ENCODE measurements around the gene GRID2.

GRID2 gene

GRCh38 chr4:93431371-93431770, 1127.6 kb downstream of the GRID2 start:
- no peak for DNase-seq (ENCODE audit: low read depth, low spot score)
- H3K27ac ChIP-seq, result no peak overlapping the region

DNA sequence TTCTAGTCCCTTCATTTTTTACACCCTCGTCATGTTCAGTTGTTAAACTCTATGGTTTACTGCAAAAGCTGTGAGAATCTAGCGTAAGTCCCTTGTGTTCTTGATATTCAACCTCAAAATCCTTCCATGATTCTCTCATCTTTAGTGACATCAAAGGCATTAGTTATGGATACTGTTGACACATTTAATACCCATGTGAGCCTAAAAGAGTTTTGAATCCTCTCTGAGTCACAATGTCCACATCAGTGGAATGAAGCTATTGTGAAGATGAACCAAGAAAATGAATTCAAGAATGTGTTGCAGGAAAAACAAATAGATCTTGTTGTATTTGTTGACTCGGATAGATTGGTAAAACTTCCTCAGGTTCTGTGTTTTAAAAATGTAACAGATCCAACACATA, 1130.1 kb downstream of the GRID2 start:
- no peak overlapping the region for H3K27ac ChIP-seq
- no peak for DNase-seq (ENCODE audit: low read depth, low spot score)

GRCh38 chr4:93436000-93436626, 1132.3 kb downstream of the GRID2 start:
- no peak for DNase-seq (ENCODE audit: low read depth, low spot score)
- H3K27ac ChIP-seq, result no peak overlapping the region

DNA sequence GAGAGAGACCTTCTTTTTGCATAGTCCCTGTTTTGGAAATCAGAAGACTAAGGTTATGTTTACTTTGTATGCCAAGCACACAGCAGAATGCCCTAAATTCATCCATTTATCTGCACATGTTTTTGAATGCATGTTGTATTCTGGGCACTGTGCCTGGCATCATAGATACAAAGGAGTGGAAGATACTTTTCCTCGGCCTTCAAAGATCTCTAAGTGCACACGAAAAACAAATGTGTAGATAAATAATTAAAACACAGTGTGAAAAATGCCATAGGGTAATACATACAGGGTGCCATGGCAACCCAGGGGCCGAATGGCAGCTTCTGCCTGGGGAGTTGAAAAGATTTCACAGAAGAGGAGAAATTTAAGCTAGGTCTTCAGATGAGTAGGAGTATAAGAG, 1134.2 kb downstream of the GRID2 start:
- no peak for DNase-seq (ENCODE audit: low read depth, low spot score)
- H3K27ac ChIP-seq, result no peak overlapping the region

DNA sequence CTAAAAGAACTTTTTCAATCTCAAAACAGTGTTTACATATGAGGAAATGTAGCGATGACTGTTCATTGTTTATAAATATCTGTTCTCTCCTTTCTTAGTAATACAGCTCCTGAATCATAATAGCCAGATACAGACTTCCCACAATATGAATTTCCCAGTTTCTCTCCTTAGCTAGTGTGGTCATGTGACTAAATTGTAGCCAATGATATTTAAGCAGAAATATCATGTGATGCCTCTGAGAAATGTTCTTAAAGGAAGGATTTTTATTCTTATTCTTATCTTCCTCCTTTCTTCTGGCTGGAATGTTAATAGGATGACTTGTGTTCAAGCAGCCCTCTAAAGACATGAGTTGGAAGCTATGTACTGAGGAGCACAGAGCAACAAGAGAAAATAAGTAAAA, 1141.1 kb downstream of the GRID2 start:
- H3K27ac ChIP-seq, result no peak overlapping the region
- DNase-seq (ENCODE audit: low read depth, low spot score), result no peak

DNA sequence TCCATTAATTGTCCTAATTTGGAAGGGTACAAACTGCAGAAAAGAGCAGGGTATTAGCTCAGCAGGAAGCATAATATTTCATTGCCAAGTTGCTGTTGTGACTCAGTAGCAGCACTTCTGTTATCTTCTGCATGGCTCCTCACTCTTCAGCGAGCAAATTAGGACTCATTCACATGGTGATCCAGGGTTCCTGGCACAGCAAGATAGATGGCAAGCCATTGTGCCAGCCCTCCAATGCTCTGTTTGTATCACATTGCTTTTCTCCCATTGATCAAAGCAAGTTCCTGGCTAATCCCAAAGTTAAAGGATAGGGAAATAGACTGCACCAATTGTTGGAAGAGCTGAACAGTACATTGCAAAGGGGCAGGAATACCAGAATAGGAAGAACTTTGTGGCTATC, 1142.3 kb downstream of the GRID2 start:
- DNase-seq (ENCODE audit: low read depth, low spot score), result no peak

GRCh38 chr4:93448691-93449293, 1145.0 kb downstream of the GRID2 start:
- DNase-seq (ENCODE audit: low read depth, low spot score), result no peak
- no peak overlapping the region for H3K27ac ChIP-seq

More for the DNA sequence above, 1142.3 kb downstream of the GRID2 start:
- H3K27ac ChIP-seq, result no peak overlapping the region

DNA sequence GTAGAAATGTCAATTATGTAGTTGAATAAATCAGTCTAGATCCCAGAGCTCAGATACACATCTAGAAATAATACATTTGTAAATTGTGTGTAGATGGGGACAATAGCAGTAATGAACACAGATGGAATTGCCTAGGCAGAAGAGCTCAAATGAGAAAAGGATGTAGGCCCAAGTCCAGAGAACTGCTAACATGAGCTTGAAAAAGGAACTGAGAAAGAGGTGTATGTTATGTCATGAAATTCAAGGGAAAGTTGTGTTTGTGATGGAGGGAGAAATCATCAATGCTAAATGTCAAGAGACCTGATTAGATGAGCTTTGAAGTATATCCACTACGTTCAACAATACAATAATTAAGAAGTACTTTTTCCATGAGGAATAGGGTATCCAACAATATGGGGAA, 1148.2 kb downstream of the GRID2 start:
- DNase-seq (ENCODE audit: low read depth, low spot score), result no peak
- no peak overlapping the region for H3K27ac ChIP-seq

GRCh38 chr4:93461541-93461940, 1157.8 kb downstream of the GRID2 start:
- DNase-seq (ENCODE audit: low read depth, low spot score), result no peak
- no peak overlapping the region for H3K27ac ChIP-seq

DNA sequence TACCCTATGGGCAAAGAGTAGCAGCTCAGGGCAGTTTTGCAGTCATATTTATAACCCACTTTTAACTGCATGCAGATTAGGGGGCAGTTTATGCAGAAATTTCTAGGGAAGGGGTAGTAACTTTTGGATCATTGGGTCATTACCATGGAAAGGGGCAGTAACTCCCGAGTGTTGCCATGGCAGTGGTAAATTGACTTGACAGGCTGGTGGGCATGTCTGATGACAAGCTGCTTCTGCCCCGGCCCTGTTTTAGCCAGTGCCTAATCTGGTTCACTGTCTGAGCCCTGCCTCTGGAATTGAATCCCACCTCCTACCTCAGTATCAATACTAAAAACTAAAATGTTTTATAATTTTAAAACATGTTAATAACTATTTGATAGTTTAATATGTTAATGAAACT, 1162.7 kb downstream of the GRID2 start:
- DNase-seq (ENCODE audit: low read depth, low spot score), result no peak
- no peak overlapping the region for H3K27ac ChIP-seq

DNA sequence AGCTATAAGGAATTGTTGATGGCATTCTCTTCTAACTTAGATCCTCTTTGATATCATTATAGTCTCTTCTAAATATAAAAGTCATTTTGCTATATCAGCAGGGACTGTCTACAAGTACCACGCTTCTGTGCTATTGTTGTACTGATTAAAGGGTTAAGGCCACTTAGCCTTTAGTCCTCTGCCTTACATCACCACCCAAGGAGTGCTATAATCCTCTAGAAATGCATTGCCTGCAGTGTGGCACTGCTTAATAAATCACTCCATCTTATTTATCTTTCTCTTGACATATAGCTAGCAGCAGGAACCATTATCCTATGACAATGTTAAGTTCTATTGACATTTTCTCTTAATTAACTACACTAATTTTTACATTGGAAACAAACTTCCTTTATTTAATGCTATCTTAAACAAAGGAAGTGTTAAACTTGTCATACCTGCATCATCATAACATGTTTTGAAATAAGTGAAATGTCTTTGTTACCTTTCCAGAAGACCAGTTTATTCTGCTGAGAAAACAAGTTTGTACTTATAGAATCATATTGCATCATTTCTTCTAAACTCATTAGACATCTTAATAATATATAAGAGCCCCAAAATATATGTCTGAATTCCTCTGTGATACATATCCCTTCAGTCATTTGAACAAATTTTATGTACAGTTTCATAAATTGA, 1163.9 kb downstream of the GRID2 start:
- DNase-seq (ENCODE audit: low read depth, low spot score), result no peak

DNA sequence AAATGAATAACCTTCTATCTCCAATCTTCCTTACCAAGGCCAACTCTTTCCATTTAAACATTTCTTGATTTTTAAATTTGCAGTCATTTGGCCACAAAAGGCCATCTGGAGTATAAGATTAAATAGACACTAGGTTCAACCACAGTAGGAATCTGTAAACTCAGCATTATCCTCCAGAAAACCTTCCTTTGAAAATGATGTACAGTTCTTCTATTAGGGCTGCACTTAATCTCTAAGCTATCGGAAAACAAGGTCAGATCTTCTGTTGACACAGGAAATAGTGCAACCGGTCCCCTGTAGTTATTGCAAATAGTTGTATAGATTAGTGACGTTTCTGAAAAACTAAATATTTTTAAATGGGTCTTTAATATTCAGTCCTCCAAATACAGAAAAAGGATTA, 1165.8 kb downstream of the GRID2 start:
- no peak overlapping the region for H3K27ac ChIP-seq
- no peak for DNase-seq (ENCODE audit: low read depth, low spot score)

More for the DNA sequence above, 1163.9 kb downstream of the GRID2 start:
- peak overlapping the region; percentile 16 for H3K27ac ChIP-seq

GRCh38 chr4:93475730-93476129, 1172.0 kb downstream of the GRID2 start:
- no peak overlapping the region for H3K27ac ChIP-seq
- DNase-seq (ENCODE audit: low read depth, low spot score), result peak; percentile 18

GRCh38 chr4:93478805-93479204, 1175.0 kb downstream of the GRID2 start:
- DNase-seq (ENCODE audit: low read depth, low spot score), result no peak
- H3K27ac ChIP-seq, result no peak overlapping the region

DNA sequence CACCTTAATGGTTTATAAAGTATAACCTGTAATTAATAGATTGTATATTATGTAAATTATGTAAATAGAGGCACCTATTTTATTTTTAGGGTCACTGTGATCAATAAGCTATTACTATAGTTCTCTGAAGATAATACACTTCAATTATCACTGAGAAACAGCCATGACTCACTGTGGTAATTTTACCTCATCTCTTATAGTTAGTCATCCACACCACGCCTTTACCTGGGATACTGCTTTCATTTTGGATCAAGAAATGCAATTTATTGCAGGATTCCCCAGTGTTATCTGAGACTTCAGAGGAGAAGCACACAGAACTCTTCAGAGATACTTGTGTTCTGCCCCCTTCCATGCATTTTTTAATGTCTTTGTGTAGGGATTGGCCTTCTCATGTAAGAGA, 1176.7 kb downstream of the GRID2 start:
- DNase-seq (ENCODE audit: low read depth, low spot score), result no peak
- H3K27ac ChIP-seq, result no peak overlapping the region

DNA sequence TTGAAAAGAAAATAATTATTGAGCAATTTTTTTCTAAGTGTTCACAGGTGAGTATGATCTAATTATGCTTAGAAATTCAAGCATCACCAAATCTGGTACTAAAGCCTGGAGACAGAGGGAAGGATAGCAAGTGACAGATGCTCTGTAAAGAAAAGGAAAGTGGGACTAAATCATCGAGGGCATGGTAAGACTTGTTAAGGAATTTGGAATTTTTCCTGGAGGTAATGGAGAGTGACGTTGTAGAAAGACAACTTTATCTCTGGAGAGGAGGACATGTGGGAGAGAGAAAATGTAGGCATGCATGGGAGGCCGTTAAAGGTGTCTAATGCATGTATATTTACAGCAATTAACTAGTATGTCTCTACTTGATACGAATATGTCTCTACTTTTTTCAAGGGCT, 1191.6 kb downstream of the GRID2 start:
- no peak overlapping the region for H3K27ac ChIP-seq
- DNase-seq (ENCODE audit: low read depth, low spot score), result no peak

DNA sequence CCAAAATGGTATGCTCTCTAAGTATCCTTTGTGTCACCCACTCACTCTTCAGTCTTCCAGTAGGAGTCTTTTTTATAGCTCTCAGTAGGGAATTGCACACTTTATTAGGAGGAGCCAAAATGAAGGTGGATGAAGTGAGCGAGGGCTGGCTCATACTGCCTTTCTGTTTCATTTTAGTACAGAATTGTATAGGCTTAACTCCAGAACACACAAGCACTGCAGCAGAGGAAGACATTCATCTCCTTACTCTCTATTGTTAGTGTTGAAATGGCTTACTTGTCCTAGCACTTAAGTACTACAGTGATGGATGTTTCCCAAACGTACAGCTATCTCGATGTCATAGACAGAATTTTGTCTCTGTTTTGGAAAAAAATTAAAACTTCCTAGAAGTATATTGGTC, 1197.5 kb downstream of the GRID2 start:
- H3K27ac ChIP-seq, result no peak overlapping the region
- DNase-seq (ENCODE audit: low read depth, low spot score), result no peak

GRCh38 chr4:93501946-93502345, 1198.2 kb downstream of the GRID2 start:
- DNase-seq (ENCODE audit: low read depth, low spot score), result no peak
- H3K27ac ChIP-seq, result no peak overlapping the region

GRCh38 chr4:93502991-93503390, 1199.2 kb downstream of the GRID2 start:
- no peak for DNase-seq (ENCODE audit: low read depth, low spot score)
- no peak overlapping the region for H3K27ac ChIP-seq

DNA sequence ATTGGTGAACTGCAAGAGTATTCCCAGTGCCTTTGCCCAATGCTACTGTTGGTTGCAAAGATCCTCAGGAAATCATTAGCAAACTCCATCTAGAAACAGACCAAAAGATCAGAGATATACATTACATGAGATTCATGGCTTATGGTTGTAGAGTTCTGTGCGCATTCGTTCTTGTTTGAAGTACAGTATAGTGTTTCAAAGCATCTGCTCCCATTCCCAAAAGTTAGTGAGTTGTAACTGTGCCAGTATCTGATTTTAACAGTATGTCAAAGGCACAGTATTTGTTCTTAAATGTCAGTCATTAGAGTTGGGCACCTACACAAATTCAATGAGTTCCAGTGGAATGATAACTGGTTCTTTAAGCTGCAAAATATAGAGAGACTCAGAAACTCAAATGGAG, 1210.1 kb downstream of the GRID2 start:
- no peak overlapping the region for H3K27ac ChIP-seq
- DNase-seq (ENCODE audit: low read depth, low spot score), result no peak

- H3K27ac ChIP-seq, result no peak overlapping the region
- DNase-seq (ENCODE audit: low read depth, low spot score), result no peak
Observed at GRCh38 chr4:93515208-93515607, 1211.4 kb downstream of the GRID2 start.
